ENCODE results near the gene ST6GAL1. TPM values are rescaled to one million over a fixed set of nuclear protein-coding genes. Genes with fewer than 3 reads are reported as not detected.

Gene ST6GAL1
- total and polyA plus RNA-seq, 10 of the 15 experiments (the other 5 are each of a cell fraction or from before 2014, with no cell fraction given): 74.2 to 248 (median 149) TPM

- TF ChIP-seq, protein P1, sequence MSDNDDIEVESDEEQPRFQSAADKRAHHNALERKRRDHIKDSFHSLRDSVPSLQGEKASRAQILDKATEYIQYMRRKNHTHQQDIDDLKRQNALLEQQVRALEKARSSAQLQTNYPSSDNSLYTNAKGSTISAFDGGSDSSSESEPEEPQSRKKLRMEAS (IDR thresholded peaks at IDR 0.05; ENCODE audit: low read depth, low read length): no peak
- no peak for TF ChIP-seq BACH1 (IDR thresholded peaks at IDR 0.05; ENCODE audit: borderline replicate concordance)
- TF ChIP-seq, protein P2, sequence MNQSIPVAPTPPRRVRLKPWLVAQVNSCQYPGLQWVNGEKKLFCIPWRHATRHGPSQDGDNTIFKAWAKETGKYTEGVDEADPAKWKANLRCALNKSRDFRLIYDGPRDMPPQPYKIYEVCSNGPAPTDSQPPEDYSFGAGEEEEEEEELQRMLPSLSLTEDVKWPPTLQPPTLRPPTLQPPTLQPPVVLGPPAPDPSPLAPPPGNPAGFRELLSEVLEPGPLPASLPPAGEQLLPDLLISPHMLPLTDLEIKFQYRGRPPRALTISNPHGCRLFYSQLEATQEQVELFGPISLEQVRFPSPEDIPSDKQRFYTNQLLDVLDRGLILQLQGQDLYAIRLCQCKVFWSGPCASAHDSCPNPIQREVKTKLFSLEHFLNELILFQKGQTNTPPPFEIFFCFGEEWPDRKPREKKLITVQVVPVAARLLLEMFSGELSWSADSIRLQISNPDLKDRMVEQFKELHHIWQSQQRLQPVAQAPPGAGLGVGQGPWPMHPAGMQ (IDR thresholded peaks at IDR 0.05; ENCODE audit: borderline replicate concordance): no peak
- TF ChIP-seq REST (IDR thresholded peaks at IDR 0.05; ENCODE audit: low read depth, low read length): no peak
- TF ChIP-seq NR2C1 (IDR thresholded peaks at IDR 0.05): no peak
- TF ChIP-seq, protein P3, sequence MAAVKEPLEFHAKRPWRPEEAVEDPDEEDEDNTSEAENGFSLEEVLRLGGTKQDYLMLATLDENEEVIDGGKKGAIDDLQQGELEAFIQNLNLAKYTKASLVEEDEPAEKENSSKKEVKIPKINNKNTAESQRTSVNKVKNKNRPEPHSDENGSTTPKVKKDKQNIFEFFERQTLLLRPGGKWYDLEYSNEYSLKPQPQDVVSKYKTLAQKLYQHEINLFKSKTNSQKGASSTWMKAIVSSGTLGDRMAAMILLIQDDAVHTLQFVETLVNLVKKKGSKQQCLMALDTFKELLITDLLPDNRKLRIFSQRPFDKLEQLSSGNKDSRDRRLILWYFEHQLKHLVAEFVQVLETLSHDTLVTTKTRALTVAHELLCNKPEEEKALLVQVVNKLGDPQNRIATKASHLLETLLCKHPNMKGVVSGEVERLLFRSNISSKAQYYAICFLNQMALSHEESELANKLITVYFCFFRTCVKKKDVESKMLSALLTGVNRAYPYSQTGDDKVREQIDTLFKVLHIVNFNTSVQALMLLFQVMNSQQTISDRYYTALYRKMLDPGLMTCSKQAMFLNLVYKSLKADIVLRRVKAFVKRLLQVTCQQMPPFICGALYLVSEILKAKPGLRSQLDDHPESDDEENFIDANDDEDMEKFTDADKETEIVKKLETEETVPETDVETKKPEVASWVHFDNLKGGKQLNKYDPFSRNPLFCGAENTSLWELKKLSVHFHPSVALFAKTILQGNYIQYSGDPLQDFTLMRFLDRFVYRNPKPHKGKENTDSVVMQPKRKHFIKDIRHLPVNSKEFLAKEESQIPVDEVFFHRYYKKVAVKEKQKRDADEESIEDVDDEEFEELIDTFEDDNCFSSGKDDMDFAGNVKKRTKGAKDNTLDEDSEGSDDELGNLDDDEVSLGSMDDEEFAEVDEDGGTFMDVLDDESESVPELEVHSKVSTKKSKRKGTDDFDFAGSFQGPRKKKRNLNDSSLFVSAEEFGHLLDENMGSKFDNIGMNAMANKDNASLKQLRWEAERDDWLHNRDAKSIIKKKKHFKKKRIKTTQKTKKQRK (IDR thresholded peaks at IDR 0.05; ENCODE audit: low read depth, low read length): no peak
- TF ChIP-seq NFYA (IDR thresholded peaks at IDR 0.05; ENCODE audit: borderline replicate concordance, low read depth, low read length): no peak
- no peak for TF ChIP-seq KDM1A (IDR thresholded peaks at IDR 0.05; ENCODE audit: borderline replicate concordance)
- no peak for TF ChIP-seq ZSCAN29 (IDR thresholded peaks at IDR 0.05)
- no peak for TF ChIP-seq ZNF217 (IDR thresholded peaks at IDR 0.05)
- TF ChIP-seq RFX5 (IDR thresholded peaks at IDR 0.05; ENCODE audit: low read depth, low read length): no peak
- 0 out of 2 replicates have a peak, but pooled peaks have one; percentile 27 for TF ChIP-seq HDGF (IDR thresholded peaks at IDR 0.05)
- TF ChIP-seq, protein P4, sequence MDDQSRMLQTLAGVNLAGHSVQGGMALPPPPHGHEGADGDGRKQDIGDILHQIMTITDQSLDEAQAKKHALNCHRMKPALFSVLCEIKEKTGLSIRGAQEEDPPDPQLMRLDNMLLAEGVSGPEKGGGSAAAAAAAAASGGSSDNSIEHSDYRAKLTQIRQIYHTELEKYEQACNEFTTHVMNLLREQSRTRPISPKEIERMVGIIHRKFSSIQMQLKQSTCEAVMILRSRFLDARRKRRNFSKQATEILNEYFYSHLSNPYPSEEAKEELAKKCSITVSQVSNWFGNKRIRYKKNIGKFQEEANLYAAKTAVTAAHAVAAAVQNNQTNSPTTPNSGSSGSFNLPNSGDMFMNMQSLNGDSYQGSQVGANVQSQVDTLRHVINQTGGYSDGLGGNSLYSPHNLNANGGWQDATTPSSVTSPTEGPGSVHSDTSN (IDR thresholded peaks at IDR 0.05; ENCODE audit: insufficient replicate concordance, low read depth, low read length): no peak
- 0 out of 2 replicates have a peak, but pooled peaks have one; percentile 0 for TF ChIP-seq NR2F1 (conservative IDR thresholded peaks at IDR 0.05)
- TF ChIP-seq YBX1 (IDR thresholded peaks at IDR 0.05): no peak
- TF ChIP-seq, protein P5, sequence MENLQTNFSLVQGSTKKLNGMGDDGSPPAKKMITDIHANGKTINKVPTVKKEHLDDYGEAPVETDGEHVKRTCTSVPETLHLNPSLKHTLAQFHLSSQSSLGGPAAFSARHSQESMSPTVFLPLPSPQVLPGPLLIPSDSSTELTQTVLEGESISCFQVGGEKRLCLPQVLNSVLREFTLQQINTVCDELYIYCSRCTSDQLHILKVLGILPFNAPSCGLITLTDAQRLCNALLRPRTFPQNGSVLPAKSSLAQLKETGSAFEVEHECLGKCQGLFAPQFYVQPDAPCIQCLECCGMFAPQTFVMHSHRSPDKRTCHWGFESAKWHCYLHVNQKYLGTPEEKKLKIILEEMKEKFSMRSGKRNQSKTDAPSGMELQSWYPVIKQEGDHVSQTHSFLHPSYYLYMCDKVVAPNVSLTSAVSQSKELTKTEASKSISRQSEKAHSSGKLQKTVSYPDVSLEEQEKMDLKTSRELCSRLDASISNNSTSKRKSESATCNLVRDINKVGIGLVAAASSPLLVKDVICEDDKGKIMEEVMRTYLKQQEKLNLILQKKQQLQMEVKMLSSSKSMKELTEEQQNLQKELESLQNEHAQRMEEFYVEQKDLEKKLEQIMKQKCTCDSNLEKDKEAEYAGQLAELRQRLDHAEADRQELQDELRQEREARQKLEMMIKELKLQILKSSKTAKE (IDR thresholded peaks at IDR 0.05; ENCODE audit: low read depth, poor library complexity, severe bottlenecking): no peak
- TF ChIP-seq CREM (IDR thresholded peaks at IDR 0.05; ENCODE audit: low read depth): no peak
- no peak; the same call in 1 of the 2 replicates for TF ChIP-seq SMC3 (IDR thresholded peaks at IDR 0.05; ENCODE audit: borderline replicate concordance, low read length)
- TF ChIP-seq SPI1 (IDR thresholded peaks at IDR 0.05; ENCODE audit: borderline replicate concordance, insufficient read depth, low read depth, low read length): peak; percentile 11; the same call in 1 of the 2 replicates
- no peak for TF ChIP-seq GABPA (IDR thresholded peaks at IDR 0.05; ENCODE audit: low read depth)
Measured at GRCh38 chr3:187012609-187013051, 82.3 kb downstream of the ST6GAL1 start (continued).

All from GM12878 (cell line).